22Rv1 (cell line): ENCODE measurements around the gene UBE4B.

Experiments used
- H3K27ac ChIP-seq: fragments of 450-650 bp; 2 replicates; pipeline ENCODE4 v1.5.1; 2017
- CTCF ChIP-seq: fragments of 450-650 bp; IDR thresholded peaks from 2 replicates; pipeline ENCODE4 v1.5.1; 2017; ENCODE audit warnings: mild to moderate bottlenecking
- ZFX ChIP-seq: fragments of 450-650 bp; IDR thresholded peaks from 2 replicates; pipeline ENCODE4 v1.6.1; 2017; ENCODE audit warnings: antibody characterized with exemption, borderline replicate concordance

The UBE4B gene

GRCh38 chr1:10117865-10118264, 85.1 kb downstream of the UBE4B start:
- no peak overlapping the region for H3K27ac ChIP-seq
- TF ChIP-seq ZFX (no peak), CTCF (no peak)

GRCh38 chr1:10121688-10122087, 88.9 kb downstream of the UBE4B start:
- TF ChIP-seq ZFX (no peak), CTCF (no peak)
- H3K27ac ChIP-seq: no peak overlapping the region

- H3K27ac ChIP-seq: no peak overlapping the region
- TF ChIP-seq ZFX: no peak
- no peak for TF ChIP-seq CTCF
Observed at GRCh38 chr1:10122926-10123325, 90.2 kb downstream of the UBE4B start.

- TF ChIP-seq CTCF: no peak
- no peak for TF ChIP-seq ZFX
- H3K27ac ChIP-seq: no peak overlapping the region
Observed at GRCh38 chr1:10128101-10128765, 95.5 kb downstream of the UBE4B start.

GRCh38 chr1:10132316-10132715, 99.6 kb downstream of the UBE4B start:
- TF ChIP-seq CTCF: no peak
- TF ChIP-seq ZFX: no peak

GRCh38 chr1:10132852-10133251, 100.1 kb downstream of the UBE4B start:
- no peak overlapping the region for H3K27ac ChIP-seq
- no peak for TF ChIP-seq ZFX
- no peak for TF ChIP-seq CTCF

More at GRCh38 chr1:10132316-10132715, 99.6 kb downstream of the UBE4B start:
- H3K27ac ChIP-seq: no peak overlapping the region

GRCh38 chr1:10140981-10141380, 108.2 kb downstream of the UBE4B start:
- no peak overlapping the region for H3K27ac ChIP-seq
- TF ChIP-seq ZFX (no peak), CTCF (no peak)
